Measurements from ENCODE around the gene HSDL2.

DNA sequence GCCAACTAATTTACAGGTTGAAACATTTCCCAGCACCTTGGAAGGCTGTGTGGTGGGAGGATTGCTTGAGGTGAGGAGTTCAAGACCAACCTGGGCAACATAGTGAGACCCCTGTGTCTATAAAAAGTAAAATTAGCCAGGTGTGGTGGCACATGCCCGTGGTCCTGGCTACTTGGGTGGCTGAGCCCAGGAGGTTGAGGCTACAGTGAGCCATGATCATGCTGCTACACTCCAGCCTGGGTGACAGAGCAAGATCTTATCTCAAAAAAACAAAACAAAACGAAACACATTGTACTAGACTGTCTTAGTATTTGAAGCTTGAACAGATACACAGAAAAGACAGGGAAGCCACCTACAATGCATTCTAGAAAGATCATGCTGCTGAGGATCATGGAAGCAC lies 2.8 kb upstream of the HSDL2 start:
- TF ChIP-seq RARB (CRISPR knock-in tag; IDR thresholded peaks at IDR 0.05) (no peak), POU6F1 (CRISPR knock-in tag; IDR thresholded peaks at IDR 0.05; ENCODE audit: borderline replicate concordance, low read depth) (no peak), ZFP30 (CRISPR knock-in tag; IDR thresholded peaks at IDR 0.05) (no peak), TCF4 (CRISPR knock-in tag; IDR thresholded peaks at IDR 0.05; ENCODE audit: borderline replicate concordance) (no peak), ARNTL (CRISPR knock-in tag; IDR thresholded peaks at IDR 0.05; ENCODE audit: borderline replicate concordance, low read depth) (no peak), PATZ1 (CRISPR knock-in tag; IDR thresholded peaks at IDR 0.05; ENCODE audit: borderline replicate concordance) (no peak), ZNF8 (CRISPR knock-in tag; IDR thresholded peaks at IDR 0.05) (no peak), ESRRG (CRISPR knock-in tag; IDR thresholded peaks at IDR 0.05) (no peak), BACH2 (CRISPR knock-in tag; IDR thresholded peaks at IDR 0.05; ENCODE audit: borderline replicate concordance) (no peak), ZC3H10 (CRISPR knock-in tag; IDR thresholded peaks at IDR 0.05) (no peak), ZNF70 (CRISPR knock-in tag; IDR thresholded peaks at IDR 0.05) (no peak), ZFP3 (CRISPR knock-in tag; IDR thresholded peaks at IDR 0.05) (no peak), SNAI2 (CRISPR knock-in tag; IDR thresholded peaks at IDR 0.05) (no peak)

Measured in SK-N-SH treated with all-trans-retinoic acid at 6 μM for 48 hours (cell line).